Measurements from ENCODE around the gene RIPOR2. TPM values are rescaled to one million over a fixed set of nuclear protein-coding genes. Genes with fewer than 3 reads are reported as not detected.

RIPOR2 gene
- polyA plus RNA-seq, result 1 to 10 TPM; 1.0 to 3.1 (median 1.7) TPM
- long read RNA-seq, donor 1, partial matches to known transcripts, result 10 of 10 reads
- long read RNA-seq, donor 1, other reads (novel, unspliced or antisense), result 0 of 10 reads
- long read RNA-seq, donor 2, result 0 reads
- long read RNA-seq, donor 3, result 0 reads
- long read RNA-seq, donor 4, result 0 reads
- long read RNA-seq, donor 5, result 0 reads
- long read RNA-seq, donor 6, result 0 reads
- long read RNA-seq, donor 7, partial matches to known transcripts, result 0 of 5 reads
- long read RNA-seq, donor 7, other reads (novel, unspliced or antisense), result 5 of 5 reads
- long read RNA-seq, donor 8, result 0 reads
- long read RNA-seq, donor 9, result 0 reads
- long read RNA-seq, donor 10, result 0 reads

- FAIRE-seq (no peak), DNase-seq (peak in 1 of 2 donors; percentile 16)
Observed at GRCh38 chr6:24935366-24936152, at the start of gene RIPOR2. TSS of gene RIPOR2 (minus strand) at chr6:24935960. CDS start at chr6:24935898, 62 bp downstream.

GRCh38 chr6:24985323-24985722 lies 49.6 kb upstream of the RIPOR2 start:
- DNase-seq, result no peak
- WGBS, 3 donors, result 95 to 100% (median 96%) methylated on average over 2 of the region's 2 CpGs
- Histone ChIP-seq H3K27ac (ENCODE audit: low read depth in 1 of 3, low read length in 2 of 3) (no peak overlapping the region), H3K4me1 (ENCODE audit: control insufficient read depth in 3 of 3, insufficient read depth in 2 of 3, low read depth in 1 of 3, low read length in 2 of 3) (no peaks in the 10 kb centered on the region), H3K9me3 (ENCODE audit: control insufficient read depth in 2 of 2, insufficient read depth in 1 of 2, low read depth in 1 of 2, low read length in 1 of 2) (peaks cover 0 to 8% of the 10 kb centered on the region in 2 donors), H3K4me3 (ENCODE audit: low read depth in 1 of 3, low read length in 3 of 3) (no peak overlapping the region), H3K36me3 (ENCODE audit: control insufficient read depth in 3 of 3, insufficient read depth in 2 of 3, low read depth in 1 of 3, low read length in 3 of 3) (no peaks in the 10 kb centered on the region), H3K27me3 (ENCODE audit: control insufficient read depth in 3 of 3, insufficient read depth in 3 of 3, low read length in 3 of 3) (no peaks in the 10 kb centered on the region)
- FAIRE-seq, result no peak

More at GRCh38 chr6:24935366-24936152, at the start of gene RIPOR2:
- H3K27ac ChIP-seq (ENCODE audit: low read depth in 1 of 3, low read length in 2 of 3), result peak within 1 kb of the TSS in 1 of 3 donors; percentile 12
- WGBS, 3 donors, result 46 to 57% (median 47%) methylated on average over 10 of the region's 10 CpGs
- peaks cover 0 to 5% (median 0%) of the 10 kb centered on the region in 3 donors for H3K27me3 ChIP-seq (ENCODE audit: control insufficient read depth in 3 of 3, insufficient read depth in 3 of 3, low read length in 3 of 3)
- H3K4me1 ChIP-seq (ENCODE audit: control insufficient read depth in 3 of 3, insufficient read depth in 2 of 3, low read depth in 1 of 3, low read length in 2 of 3), result peaks cover 0 to 3% (median under 1%) of the 10 kb centered on the region in 3 donors
- no peaks in the 10 kb centered on the region for H3K36me3 ChIP-seq (ENCODE audit: control insufficient read depth in 3 of 3, insufficient read depth in 2 of 3, low read depth in 1 of 3, low read length in 3 of 3)
- peak within 1 kb of the TSS in 1 of 3 donors; percentile 33 for H3K4me3 ChIP-seq (ENCODE audit: low read depth in 1 of 3, low read length in 3 of 3)
- H3K9me3 ChIP-seq (ENCODE audit: control insufficient read depth in 2 of 2, insufficient read depth in 1 of 2, low read depth in 1 of 2, low read length in 1 of 2), result no peaks in the 10 kb centered on the region

- Histone ChIP-seq H3K36me3 (ENCODE audit: control insufficient read depth in 3 of 3, insufficient read depth in 2 of 3, low read depth in 1 of 3, low read length in 3 of 3) (no peaks in the 10 kb centered on the region), H3K4me3 (ENCODE audit: low read depth in 1 of 3, low read length in 3 of 3) (no peak overlapping the region), H3K4me1 (ENCODE audit: control insufficient read depth in 3 of 3, insufficient read depth in 2 of 3, low read depth in 1 of 3, low read length in 2 of 3) (no peaks in the 10 kb centered on the region), H3K27me3 (ENCODE audit: control insufficient read depth in 3 of 3, insufficient read depth in 3 of 3, low read length in 3 of 3) (no peaks in the 10 kb centered on the region), H3K27ac (ENCODE audit: low read depth in 1 of 3, low read length in 2 of 3) (no peak overlapping the region), H3K9me3 (ENCODE audit: control insufficient read depth in 2 of 2, insufficient read depth in 1 of 2, low read depth in 1 of 2, low read length in 1 of 2) (peaks cover 0 to 4% of the 10 kb centered on the region in 2 donors)
- DNase-seq, result no peak
- FAIRE-seq, result no peak
Observed at GRCh38 chr6:24982231-24982630, 46.5 kb upstream of the RIPOR2 start.

DNA sequence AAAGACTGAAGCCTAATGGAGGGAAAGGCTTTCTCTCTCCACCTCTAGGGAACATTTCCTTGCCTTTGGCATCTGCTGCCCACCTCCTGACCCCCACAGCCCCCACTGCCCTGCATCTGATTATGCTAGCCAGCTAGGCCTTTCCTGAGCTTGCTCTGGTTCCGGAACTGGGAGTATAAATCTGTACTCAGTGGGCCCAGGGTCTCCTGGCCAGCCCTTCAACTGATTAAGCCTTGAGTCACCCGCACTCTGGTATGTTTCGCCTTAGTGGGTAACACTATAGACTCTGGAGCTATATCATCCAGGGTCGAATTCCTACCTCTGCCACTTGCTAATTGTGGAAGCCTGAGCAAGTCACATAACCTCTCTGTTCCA lies 45.6 kb upstream of the RIPOR2 start:
- Histone ChIP-seq H3K27me3 (ENCODE audit: control insufficient read depth in 3 of 3, insufficient read depth in 3 of 3, low read length in 3 of 3) (no peaks in the 10 kb centered on the region), H3K27ac (ENCODE audit: low read depth in 1 of 3, low read length in 2 of 3) (no peak overlapping the region), H3K4me1 (ENCODE audit: control insufficient read depth in 3 of 3, insufficient read depth in 2 of 3, low read depth in 1 of 3, low read length in 2 of 3) (no peaks in the 10 kb centered on the region), H3K9me3 (ENCODE audit: control insufficient read depth in 2 of 2, insufficient read depth in 1 of 2, low read depth in 1 of 2, low read length in 1 of 2) (no peaks in the 10 kb centered on the region), H3K4me3 (ENCODE audit: low read depth in 1 of 3, low read length in 3 of 3) (no peak overlapping the region), H3K36me3 (ENCODE audit: control insufficient read depth in 3 of 3, insufficient read depth in 2 of 3, low read depth in 1 of 3, low read length in 3 of 3) (no peaks in the 10 kb centered on the region)
- FAIRE-seq (no peak), DNase-seq (no peak)
- 77 to 81% (median 79%) methylated on average over 4 of the region's 4 CpGs for WGBS, 3 donors

- 35 to 60% (median 60%) methylated on average over 4 of the region's 4 CpGs for WGBS, 3 donors
- no peak overlapping the region for H3K4me3 ChIP-seq (ENCODE audit: low read depth in 1 of 3, low read length in 3 of 3)
- H3K4me1 ChIP-seq (ENCODE audit: control insufficient read depth in 3 of 3, insufficient read depth in 2 of 3, low read depth in 1 of 3, low read length in 2 of 3), result no peaks in the 10 kb centered on the region
- no peaks in the 10 kb centered on the region for H3K27me3 ChIP-seq (ENCODE audit: control insufficient read depth in 3 of 3, insufficient read depth in 3 of 3, low read length in 3 of 3)
- H3K36me3 ChIP-seq (ENCODE audit: control insufficient read depth in 3 of 3, insufficient read depth in 2 of 3, low read depth in 1 of 3, low read length in 3 of 3), result no peaks in the 10 kb centered on the region
- no peaks in the 10 kb centered on the region for H3K9me3 ChIP-seq (ENCODE audit: control insufficient read depth in 2 of 2, insufficient read depth in 1 of 2, low read depth in 1 of 2, low read length in 1 of 2)
- FAIRE-seq (no peak), DNase-seq (no peak)
- H3K27ac ChIP-seq (ENCODE audit: low read depth in 1 of 3, low read length in 2 of 3), result no peak overlapping the region
Observed at GRCh38 chr6:24980507-24981385, 45.0 kb upstream of the RIPOR2 start.

DNA sequence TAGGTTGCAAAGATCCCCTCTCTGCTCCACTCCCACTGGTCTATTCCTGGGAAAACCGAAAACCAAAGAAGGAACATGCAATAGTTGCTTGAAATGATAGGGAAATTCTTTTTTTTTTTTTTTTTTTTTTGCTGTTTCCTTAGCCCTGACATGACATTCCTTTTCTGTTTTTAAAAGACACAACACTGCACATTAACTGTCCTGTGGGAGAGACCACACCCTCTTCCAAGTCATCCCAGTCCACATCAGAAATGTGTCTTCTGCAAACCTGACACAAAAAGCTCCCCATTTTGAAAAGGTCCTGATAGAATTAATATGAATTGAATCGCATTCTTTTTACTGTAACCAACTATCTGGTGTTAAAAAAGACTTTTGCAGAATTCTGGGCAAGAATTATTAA lies 43.4 kb upstream of the RIPOR2 start:
- 86 to 92% (median 88%) methylated on average over 2 of the region's 2 CpGs for WGBS, 3 donors
- FAIRE-seq (no peak), DNase-seq (no peak)
- no peaks in the 10 kb centered on the region for H3K36me3 ChIP-seq (ENCODE audit: control insufficient read depth in 3 of 3, insufficient read depth in 2 of 3, low read depth in 1 of 3, low read length in 3 of 3)
- H3K27ac ChIP-seq (ENCODE audit: low read depth in 1 of 3, low read length in 2 of 3), result no peak overlapping the region
- H3K9me3 ChIP-seq (ENCODE audit: control insufficient read depth in 2 of 2, insufficient read depth in 1 of 2, low read depth in 1 of 2, low read length in 1 of 2), result no peaks in the 10 kb centered on the region
- H3K27me3 ChIP-seq (ENCODE audit: control insufficient read depth in 3 of 3, insufficient read depth in 3 of 3, low read length in 3 of 3), result no peaks in the 10 kb centered on the region
- H3K4me1 ChIP-seq (ENCODE audit: control insufficient read depth in 3 of 3, insufficient read depth in 2 of 3, low read depth in 1 of 3, low read length in 2 of 3), result no peaks in the 10 kb centered on the region
- no peak overlapping the region for H3K4me3 ChIP-seq (ENCODE audit: low read depth in 1 of 3, low read length in 3 of 3)

GRCh38 chr6:24974182-24975171 lies 38.7 kb upstream of the RIPOR2 start:
- H3K9me3 ChIP-seq (ENCODE audit: control insufficient read depth in 2 of 2, insufficient read depth in 1 of 2, low read depth in 1 of 2, low read length in 1 of 2), result no peaks in the 10 kb centered on the region
- H3K27ac ChIP-seq (ENCODE audit: low read depth in 1 of 3, low read length in 2 of 3), result no peak overlapping the region
- no peaks in the 10 kb centered on the region for H3K36me3 ChIP-seq (ENCODE audit: control insufficient read depth in 3 of 3, insufficient read depth in 2 of 3, low read depth in 1 of 3, low read length in 3 of 3)
- H3K27me3 ChIP-seq (ENCODE audit: control insufficient read depth in 3 of 3, insufficient read depth in 3 of 3, low read length in 3 of 3), result no peaks in the 10 kb centered on the region
- FAIRE-seq, result no peak
- no peak overlapping the region for H3K4me3 ChIP-seq (ENCODE audit: low read depth in 1 of 3, low read length in 3 of 3)
- no peak for DNase-seq
- H3K4me1 ChIP-seq (ENCODE audit: control insufficient read depth in 3 of 3, insufficient read depth in 2 of 3, low read depth in 1 of 3, low read length in 2 of 3), result no peaks in the 10 kb centered on the region
- WGBS, 3 donors, result 71 to 84% (median 73%) methylated on average over 7 of the region's 7 CpGs
